Femur (tissue), 1 donor: ENCODE data around the gene MATN1.

Source experiments
- DNase-seq: peaks from one replicate; pipeline ENCODE4 v3.0.0-alpha.2; 2017

MATN1 gene

GRCh38 chr1:30744060-30744756, 20.8 kb upstream of the MATN1 start:
- no peak for DNase-seq

- no peak for DNase-seq
These were observed 20.2 kb upstream of the MATN1 start for GRCh38 chr1:30743584-30744059.

- no peak for DNase-seq
These were observed 19.7 kb upstream of the MATN1 start for GRCh38 chr1:30742963-30743559.

DNA sequence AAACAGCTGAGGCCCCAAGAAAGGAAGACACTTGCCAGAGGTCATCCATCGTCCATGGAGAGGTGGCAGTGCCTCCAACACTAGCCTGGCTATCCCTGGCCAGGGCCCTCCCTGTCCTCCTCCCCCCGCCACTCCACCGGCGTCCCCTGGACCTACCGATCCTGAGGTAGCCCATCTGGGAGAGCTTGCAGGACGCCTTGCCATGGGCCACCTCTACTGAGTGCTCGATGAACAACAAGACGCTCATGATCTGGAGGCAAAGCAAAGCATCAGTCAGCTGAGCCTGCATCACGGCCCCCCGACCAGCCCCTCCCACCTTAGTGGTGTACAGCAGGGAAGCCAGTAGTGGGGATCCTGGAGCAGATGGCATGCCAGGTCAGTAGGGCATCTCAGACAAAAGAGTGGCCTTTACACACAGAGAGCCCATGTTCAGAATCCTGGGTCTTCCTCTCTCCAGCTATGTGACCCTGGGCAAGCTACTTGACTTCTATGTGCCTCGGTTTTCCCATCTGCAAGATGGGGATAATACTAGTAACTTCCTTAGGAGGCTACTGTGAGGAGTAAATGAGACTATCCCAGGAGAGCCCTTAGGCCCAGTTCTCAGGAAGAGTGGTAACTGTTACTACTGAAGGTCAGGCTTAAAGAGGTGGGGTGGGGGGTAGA, 19.0 kb upstream of the MATN1 start:
- DNase-seq, result no peak

DNA sequence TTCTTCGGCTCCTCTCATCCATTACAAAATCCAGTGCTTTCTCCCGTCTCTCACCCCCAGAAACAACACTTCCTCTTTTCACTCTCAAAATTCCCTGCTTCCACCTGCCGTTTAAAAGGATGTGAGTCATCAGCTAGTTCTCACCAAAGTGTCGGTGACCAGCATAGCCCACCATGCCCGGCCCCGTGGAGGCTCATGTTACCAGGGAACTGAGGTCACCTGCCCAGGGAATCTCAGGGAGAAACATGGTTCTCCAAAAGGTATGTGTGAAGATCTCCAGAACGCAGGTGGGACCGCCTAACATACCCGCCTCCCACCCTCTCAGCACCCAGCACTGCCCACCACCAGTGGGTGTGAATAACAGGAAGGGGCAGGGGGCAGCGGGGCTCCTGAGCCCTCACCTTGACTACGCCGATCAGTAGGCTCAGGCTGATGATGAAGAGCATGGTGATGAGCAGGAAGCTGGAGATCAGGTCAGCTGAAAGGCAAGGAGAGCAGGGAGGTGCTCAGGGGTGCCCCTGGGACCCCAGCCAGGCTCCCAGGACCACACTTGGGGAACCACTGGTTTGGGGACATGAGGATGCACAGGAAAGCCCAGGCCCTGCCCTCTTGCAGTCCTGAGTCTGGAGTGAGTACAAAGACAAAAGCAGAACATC, 18.0 kb upstream of the MATN1 start:
- DNase-seq, result no peak

DNA sequence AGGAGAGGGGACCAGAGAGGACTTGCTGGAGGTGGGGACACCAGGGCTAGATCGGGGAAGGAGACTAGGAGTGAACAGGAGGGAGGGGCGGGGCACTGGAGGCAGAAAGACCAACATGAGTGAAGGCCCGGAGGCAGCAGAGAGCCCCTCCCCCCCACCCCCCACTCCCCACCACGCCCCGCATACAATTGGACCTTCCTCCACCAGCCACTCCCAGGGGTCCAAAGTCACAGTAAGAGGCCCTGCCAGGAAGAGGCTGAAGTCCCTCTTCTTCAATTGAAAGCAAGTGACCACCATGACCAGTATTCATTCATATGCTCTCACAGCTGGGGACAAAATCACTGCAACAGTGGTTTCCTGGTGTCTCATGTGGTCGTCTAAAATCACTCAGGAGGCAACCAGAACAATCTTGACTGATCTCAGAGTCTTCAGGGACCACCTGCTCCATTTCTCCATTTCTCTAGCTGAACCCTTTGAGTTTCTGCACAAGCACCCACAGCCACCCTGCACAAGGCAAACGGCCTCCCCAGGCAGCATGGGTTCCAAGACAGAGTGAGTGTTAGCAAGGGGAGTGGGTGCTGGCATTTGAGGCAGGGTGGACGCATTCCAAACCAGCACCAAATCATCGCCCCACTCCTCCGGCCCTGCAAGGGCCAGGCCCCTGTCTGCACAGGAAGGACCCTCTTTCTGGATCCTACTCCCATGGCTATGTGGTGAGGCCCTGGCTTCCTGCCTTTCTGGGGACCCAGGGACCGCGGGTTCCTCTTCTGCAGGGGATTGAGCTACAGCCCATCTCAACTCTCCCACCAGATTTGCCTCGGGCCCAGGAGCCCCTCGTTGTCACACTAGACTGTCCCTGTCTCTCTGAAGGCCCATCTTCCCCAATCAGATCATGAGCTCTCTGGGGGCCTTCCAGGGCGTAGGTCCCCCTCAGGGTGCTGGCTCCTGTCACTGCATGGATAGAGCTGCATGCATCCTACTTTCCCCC, 17.2 kb upstream of the MATN1 start:
- no peak for DNase-seq

DNA sequence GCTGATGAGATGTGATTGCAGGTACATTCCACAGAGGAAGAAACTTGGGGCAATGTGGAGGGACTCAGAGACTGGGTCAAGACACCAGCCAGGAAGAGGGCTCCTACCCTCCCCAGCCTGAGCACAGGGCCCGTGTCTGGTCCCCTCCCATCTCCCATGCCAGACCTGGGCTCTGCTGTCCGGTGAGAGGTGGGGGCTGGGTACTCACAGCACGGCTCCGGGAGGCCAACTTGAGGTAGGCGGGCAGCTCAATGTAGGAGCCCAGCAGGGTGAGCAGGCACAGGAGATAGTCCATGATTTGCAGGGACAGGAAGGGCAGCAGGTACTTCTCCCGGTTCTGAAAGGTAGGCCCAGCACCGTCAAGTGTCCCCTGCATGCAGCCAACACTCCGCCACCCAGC, 16.2 kb upstream of the MATN1 start:
- DNase-seq, result no peak

- DNase-seq, result no peak
These were observed 15.6 kb upstream of the MATN1 start for GRCh38 chr1:30738715-30739559.

DNA sequence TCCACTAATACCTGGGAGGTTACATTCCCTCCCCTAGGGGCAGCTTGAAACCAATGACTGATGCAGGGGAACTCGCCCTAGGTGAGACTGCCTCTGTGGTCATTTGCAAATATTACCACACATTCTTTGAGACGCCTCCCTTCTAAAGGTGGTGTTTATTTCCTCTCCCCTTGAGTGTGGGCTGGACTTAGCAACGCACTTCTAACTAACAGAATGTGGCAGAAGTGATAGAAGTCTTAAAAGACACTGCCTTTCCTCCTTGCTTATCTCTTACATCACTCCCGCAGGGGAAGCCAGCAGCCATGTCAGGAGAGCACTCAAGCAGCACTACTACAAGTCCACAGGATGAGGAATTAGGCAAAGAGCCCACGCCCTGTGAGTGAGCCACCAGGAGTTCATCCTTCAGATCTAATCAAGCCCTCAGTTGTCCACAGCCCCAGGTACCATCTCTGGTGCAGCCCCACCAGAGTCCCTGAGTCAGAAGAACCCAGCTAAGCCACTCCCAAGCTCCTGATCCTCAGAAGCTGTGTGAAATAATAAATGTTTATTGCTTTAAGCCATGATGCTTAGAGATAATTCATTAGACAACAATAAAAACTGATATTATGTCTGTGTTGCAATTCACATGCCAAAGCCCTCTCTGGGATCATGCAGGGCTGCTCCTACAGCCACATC, 14.8 kb upstream of the MATN1 start:
- no peak for DNase-seq

DNA sequence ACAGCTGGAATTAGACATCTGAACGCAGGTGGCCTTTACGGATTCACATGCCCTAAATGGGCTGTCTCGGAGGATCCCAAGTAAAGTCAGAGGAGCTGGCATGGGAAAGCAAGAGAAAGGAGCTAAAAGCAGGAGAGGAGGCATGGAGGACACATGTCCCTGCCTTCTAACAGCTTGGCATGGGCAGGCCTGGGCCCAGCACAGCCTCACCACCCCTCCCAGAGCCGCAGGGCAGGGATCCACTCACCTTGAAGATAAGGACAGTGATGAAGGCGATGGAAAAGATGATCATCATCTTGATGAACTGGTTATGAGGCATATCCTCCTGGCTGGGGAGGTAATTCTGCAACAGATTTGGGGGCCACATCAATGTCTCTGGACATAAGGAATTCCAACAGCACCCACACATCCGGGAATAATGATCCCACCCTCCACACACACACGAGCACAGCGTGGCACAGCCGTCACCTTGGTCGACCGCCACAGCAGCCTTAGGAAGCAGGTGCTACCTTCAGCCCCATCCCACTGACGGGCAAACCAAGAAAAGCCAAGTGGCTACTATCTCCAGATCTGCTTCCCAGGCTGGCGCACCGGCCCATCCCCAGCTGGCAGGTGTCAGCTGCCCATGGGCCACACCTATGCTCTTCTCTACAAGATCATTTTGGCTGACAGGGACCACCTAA, 14.1 kb upstream of the MATN1 start:
- no peak for DNase-seq

GRCh38 chr1:30735668-30736498, 12.5 kb upstream of the MATN1 start:
- DNase-seq, result no peak

- no peak for DNase-seq
These were observed 11.7 kb upstream of the MATN1 start for GRCh38 chr1:30735124-30735523.

DNA sequence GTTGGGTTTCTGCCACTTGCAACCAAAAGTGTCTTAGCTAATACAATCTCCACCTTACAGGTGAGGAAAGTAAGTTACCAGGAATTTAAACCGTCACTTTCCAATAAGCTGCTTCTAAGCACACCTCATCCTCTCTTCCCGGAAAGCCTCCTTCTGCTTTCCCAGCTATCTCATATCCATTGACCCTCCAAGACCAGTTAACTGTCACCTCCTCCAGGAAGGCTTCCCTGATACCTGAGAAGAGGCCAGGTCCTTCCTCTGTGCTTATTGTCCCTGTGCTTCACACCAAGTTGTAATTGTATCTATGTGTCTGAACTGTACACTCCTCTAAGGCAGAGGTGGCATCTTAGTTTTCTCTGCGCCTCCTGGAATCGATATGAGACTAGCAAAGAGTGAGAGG, 11.2 kb upstream of the MATN1 start:
- DNase-seq, result no peak

GRCh38 chr1:30734106-30734505, 10.7 kb upstream of the MATN1 start:
- DNase-seq, result no peak

DNA sequence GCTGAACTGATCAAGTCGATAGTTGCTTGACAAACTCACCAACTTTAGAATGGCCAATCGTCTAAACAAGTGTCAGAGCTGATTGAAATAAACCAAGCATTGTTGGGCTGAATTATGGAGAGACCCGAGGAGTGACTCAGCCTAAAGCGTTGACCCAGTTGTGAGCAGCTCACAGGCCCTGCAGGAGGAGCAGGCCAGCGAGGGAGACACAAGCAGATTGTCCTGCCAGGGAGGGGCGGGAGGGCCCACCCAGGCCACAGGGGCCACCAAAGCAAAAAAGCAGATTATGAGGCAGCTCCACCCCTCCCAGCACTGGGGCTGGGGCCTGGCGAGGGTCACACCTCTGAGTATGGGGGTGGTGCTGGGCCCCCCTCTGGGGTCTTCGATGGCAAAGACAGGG, 10.1 kb upstream of the MATN1 start:
- no peak for DNase-seq

- no peak for DNase-seq
These were observed 9.1 kb upstream of the MATN1 start for GRCh38 chr1:30732277-30732996.

GRCh38 chr1:30731806-30732276, 8.5 kb upstream of the MATN1 start:
- no peak for DNase-seq

GRCh38 chr1:30731109-30731805, 7.9 kb upstream of the MATN1 start:
- no peak for DNase-seq
